HepG2 (cell line): Measurements from ENCODE around the gene HOXD1. TPM values are rescaled to one million over a fixed set of nuclear protein-coding genes. Genes with fewer than 3 reads are reported as not detected.

ENCODE experiments used
- AFF4 ChIP-seq: sonication (generic); formaldehyde crosslinking; IDR thresholded peaks from 2 replicates; pipeline ENCODE4 v1.4.0; 2020; ENCODE audit warnings: missing genetic modification reagents
- ELF4 ChIP-seq: sonication (generic); formaldehyde crosslinking; IDR thresholded peaks from 2 replicates; pipeline ENCODE4 v1.5.0; 2020; ENCODE audit warnings: missing genetic modification reagents, mild to moderate bottlenecking, moderate library complexity, borderline replicate concordance
- HIVEP1 ChIP-seq: sonication (generic); formaldehyde crosslinking; IDR thresholded peaks from 2 replicates; pipeline ENCODE4 v1.4.0; 2020; ENCODE audit warnings: mild to moderate bottlenecking, missing genetic modification reagents
- HOXA5 ChIP-seq: sonication (generic); formaldehyde crosslinking; IDR thresholded peaks from 2 replicates; pipeline ENCODE4 v1.4.0; 2020; ENCODE audit warnings: missing genetic modification reagents
- JDP2 ChIP-seq: sonication (generic); formaldehyde crosslinking; IDR thresholded peaks from 2 replicates; pipeline ENCODE4 v1.8.1; 2022; ENCODE audit warnings: missing genetic modification reagents, borderline replicate concordance
- KDM5B ChIP-seq: sonication (generic); formaldehyde crosslinking; IDR thresholded peaks from 2 replicates; pipeline ENCODE4 v1.4.0; 2020; ENCODE audit warnings: missing genetic modification reagents, mild to moderate bottlenecking, borderline replicate concordance
- NRL ChIP-seq: sonication (generic); formaldehyde crosslinking; IDR thresholded peaks from 2 replicates; pipeline ENCODE4 v1.5.0; 2020; ENCODE audit warnings: missing genetic modification reagents, mild to moderate bottlenecking, moderate library complexity, borderline replicate concordance
- SMAD1 ChIP-seq: sonication (generic); formaldehyde crosslinking; IDR thresholded peaks from 2 replicates; pipeline ENCODE4 v1.4.0; 2020; ENCODE audit warnings: missing genetic modification reagents, low read depth, mild to moderate bottlenecking, borderline replicate concordance
- SP5 ChIP-seq: IDR thresholded peaks from 2 replicates; pipeline ENCODE4 v1.6.1; 2016; ENCODE audit warnings: low read depth, borderline replicate concordance
- SRY ChIP-seq: sonication (generic); formaldehyde crosslinking; IDR thresholded peaks from 2 replicates; pipeline ENCODE4 v1.8.0; 2022; ENCODE audit warnings: mild to moderate bottlenecking, missing genetic modification reagents
- TSC22D2 ChIP-seq: sonication (generic); formaldehyde crosslinking; IDR thresholded peaks from 2 replicates; pipeline ENCODE4 v1.5.1; 2020; ENCODE audit warnings: missing genetic modification reagents, mild to moderate bottlenecking, borderline replicate concordance
- YY1 ChIP-seq: IDR thresholded peaks from 2 replicates; pipeline ENCODE4 v1.6.1; 2011; ENCODE audit warnings: low read length, low read depth, moderate library complexity, mild to moderate bottlenecking; ENCODE audit not compliant: insufficient read depth, insufficient replicate concordance
- ZNF124 ChIP-seq: sonication (generic); formaldehyde crosslinking; IDR thresholded peaks from 2 replicates; pipeline ENCODE4 v1.4.0; 2020; ENCODE audit warnings: missing genetic modification reagents
- ZNF484 ChIP-seq: sonication (generic); formaldehyde crosslinking; IDR thresholded peaks from 2 replicates; pipeline ENCODE4 v1.5.1; 2020; ENCODE audit warnings: mild to moderate bottlenecking, low read depth, missing genetic modification reagents, borderline replicate concordance
- ZNF639 ChIP-seq: conservative IDR thresholded peaks from 2 replicates; pipeline ENCODE4 v1.6.1; 2018; ENCODE audit warnings: missing genetic modification reagents
- ZNF674 ChIP-seq: sonication (generic); formaldehyde crosslinking; IDR thresholded peaks from 2 replicates; pipeline ENCODE4 v1.5.0; 2020; ENCODE audit warnings: low read depth, mild to moderate bottlenecking, missing genetic modification reagents
- ZNF691 ChIP-seq: sonication (generic); formaldehyde crosslinking; IDR thresholded peaks from 2 replicates; pipeline ENCODE4 v1.4.0; 2020; ENCODE audit warnings: missing genetic modification reagents, low read depth, mild to moderate bottlenecking, borderline replicate concordance
- polyA plus RNA-seq, 8 experiments: library from polyadenylated mRNA; depleted of rRNA in 3 of 8; stranded (reverse) in 7 of 8; unstranded in 1 of 8; fragments of >200 nt; fragmentation: Illumina TruSeq in 4 of 8; extraction: Trizol in 4 of 8; gene quantifications; 2 replicates each; pipeline versions ENCODE4 v1.2.1 to v1.2.3, GENCODE V29; 2011 to 2016; ENCODE audit warnings: low read depth in 4 of 8, missing spikeins in 1 of 8, mixed read lengths in 1 of 8; ENCODE audit not compliant: insufficient read depth in 1 of 8
- total RNA-seq, 5 experiments: library from RNA; depleted of rRNA; stranded (reverse); fragments of >200 nt; fragmentation: Illumina TruSeq; extraction: Trizol; gene quantifications; 2 replicates each; pipeline ENCODE4 v1.2.3, GENCODE V29; 2016; ENCODE audit warnings: low read depth in 1 of 5

Gene HOXD1
- total and polyA plus RNA-seq, 2 of the 13 experiments (the other 11 are each of a cell fraction or from before 2014, with no cell fraction given): 10.0 to 22.3 TPM

DNA sequence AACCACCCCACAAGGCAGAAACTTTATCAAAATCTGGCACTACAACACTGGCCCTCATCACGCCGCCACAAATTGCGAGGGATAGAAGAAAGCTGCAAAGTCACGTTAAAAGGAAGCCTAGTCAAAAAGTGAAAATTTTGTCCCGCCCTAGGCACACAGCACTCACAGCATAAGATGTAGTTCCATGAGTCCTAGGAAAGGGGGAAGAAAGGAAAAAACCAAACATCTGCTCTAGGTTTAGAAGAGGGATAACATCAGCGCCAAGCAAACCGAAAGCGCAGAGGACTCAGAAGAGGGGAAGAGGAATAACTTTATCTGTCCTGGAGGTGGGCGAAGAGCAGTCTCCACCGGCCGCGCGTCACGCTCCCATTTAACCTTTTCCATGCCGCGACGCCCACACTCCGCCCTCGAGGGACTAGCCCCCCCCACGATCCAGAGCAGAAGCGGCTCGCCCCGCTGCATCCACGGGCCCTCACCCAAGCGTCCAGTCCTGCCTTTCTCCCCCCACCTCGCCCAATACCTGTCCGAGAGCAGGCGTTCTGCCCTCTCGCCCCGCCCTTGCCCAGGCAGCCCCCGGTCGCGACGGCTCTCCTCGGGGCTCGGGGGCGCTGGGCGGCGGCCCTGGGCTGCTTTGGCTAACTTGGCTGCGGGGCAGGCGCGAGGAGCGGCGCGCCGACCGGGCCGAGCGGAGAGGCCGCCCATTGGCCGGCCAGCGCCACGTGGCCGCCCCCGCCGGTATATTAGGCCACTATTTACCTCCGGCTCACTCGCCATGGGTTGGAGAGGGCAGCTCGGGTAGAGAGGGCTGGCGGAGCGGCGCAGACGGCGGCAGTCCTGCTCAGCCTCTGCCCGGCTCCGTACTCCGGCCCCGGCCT, at the start of gene HOXD1 (continued):
- 0 out of 2 replicates have a peak, but pooled peaks have one; percentile 52 for TF ChIP-seq ZNF691
- peak; percentile 19 for TF ChIP-seq ZNF124 (CRISPR knock-in tag)
- TF ChIP-seq KDM5B (CRISPR knock-in tag): peak; percentile 77
- TF ChIP-seq ELF4 (CRISPR knock-in tag): peak; percentile 77
- TF ChIP-seq HIVEP1 (CRISPR knock-in tag): 0 out of 2 replicates have a peak, but pooled peaks have one; percentile 37
- TF ChIP-seq SMAD1 (CRISPR knock-in tag): no peak
- TF ChIP-seq ZNF639 (CRISPR knock-in tag): no peak
- no peak; the same call in 1 of the 2 replicates for TF ChIP-seq AFF4
- TF ChIP-seq ZNF484 (CRISPR knock-in tag): no peak; the same call in 1 of the 2 replicates
- TF ChIP-seq ZNF674: no peak
- no peak for TF ChIP-seq SRY (CRISPR knock-in tag)
- TF ChIP-seq YY1: peak; percentile 32
- no peak; the same call in 1 of the 2 replicates for TF ChIP-seq HOXA5 (CRISPR knock-in tag)
- no peak for TF ChIP-seq SP5 (CRISPR knock-in tag)
- TF ChIP-seq NRL (CRISPR knock-in tag): 0 out of 2 replicates have a peak, but pooled peaks have one; percentile 9
- TF ChIP-seq TSC22D2 (CRISPR knock-in tag): peak; percentile 59; the same call in 1 of the 2 replicates
- no peak for TF ChIP-seq JDP2 (CRISPR knock-in tag)
- TF ChIP-seq, all 625 proteins: peak for 214
